ENCODE measurements around the gene FHIT. TPM values are rescaled to one million over a fixed set of nuclear protein-coding genes. Genes with fewer than 3 reads are reported as not detected.
A peak's percentile ranks its signal among the peaks of the same experiment; 100 is the strongest.

FHIT gene
- total RNA-seq, 2 donors from 2014 or later: 10.4 to 15.8 TPM

GRCh38 chr3:60046210-60046609 lies 1205.0 kb downstream of the FHIT start:
- no peaks in the 10 kb centered on the region for H3K27me3 ChIP-seq
- no peak overlapping the region for H3K27ac ChIP-seq
- ATAC-seq (no peak), DNase-seq (peak in 2 of 4 donors; percentile 3 to 7)
- no peaks in the 10 kb centered on the region for H3K4me1 ChIP-seq
- WGBS, 2 donors: 65 to 70% methylated on average over 6 of the region's 6 CpGs
- intact Hi-C loops (cut with DNase I): no loop called here
- H3K36me3 ChIP-seq (replicated peaks in 1 of 2; ENCODE audit: insufficient read depth in 1 of 2, low read depth in 2 of 2): no peaks in the 10 kb centered on the region
- H3K9me3 ChIP-seq: no peaks in the 10 kb centered on the region
- TF ChIP-seq CTCF (IDR thresholded peaks at IDR 0.05) (no peak), POLR2A (IDR thresholded peaks at IDR 0.05) (no peak)
- H3K4me3 ChIP-seq: no peak overlapping the region

GRCh38 chr3:60045686-60046085 lies 1205.6 kb downstream of the FHIT start:
- 88 to 100% methylated on average over 1 of the region's 1 CpG for whole genome bisulfite sequencing, 2 donors
- H3K27me3 ChIP-seq: no peaks in the 10 kb centered on the region

GRCh38 chr3:60036803-60037202 lies 1214.4 kb downstream of the FHIT start:
- TF ChIP-seq CTCF (IDR thresholded peaks at IDR 0.05): no peak
- no peak for TF ChIP-seq POLR2A (IDR thresholded peaks at IDR 0.05)
- no peak for DNase-seq
- ATAC-seq: no peak
- 90% methylated on average over 7 of the region's 7 CpGs for WGBS, 2 donors
- Histone ChIP-seq H3K36me3 (replicated peaks in 1 of 2; ENCODE audit: insufficient read depth in 1 of 2, low read depth in 2 of 2) (no peaks in the 10 kb centered on the region), H3K4me1 (no peaks in the 10 kb centered on the region), H3K9me3 (no peaks in the 10 kb centered on the region), H3K27me3 (no peaks in the 10 kb centered on the region), H3K4me3 (no peak overlapping the region), H3K27ac (no peak overlapping the region)
- intact Hi-C loops (cut with DNase I): no loop called here

More at GRCh38 chr3:60045686-60046085, 1205.6 kb downstream of the FHIT start:
- DNase-seq: no peak
- Histone ChIP-seq H3K4me3 (no peak overlapping the region), H3K27ac (no peak overlapping the region), H3K36me3 (replicated peaks in 1 of 2; ENCODE audit: insufficient read depth in 1 of 2, low read depth in 2 of 2) (no peaks in the 10 kb centered on the region), H3K4me1 (no peaks in the 10 kb centered on the region), H3K9me3 (no peaks in the 10 kb centered on the region)
- no peak for ATAC-seq
- no peak for TF ChIP-seq POLR2A (IDR thresholded peaks at IDR 0.05)
- no peak for TF ChIP-seq CTCF (IDR thresholded peaks at IDR 0.05)
- intact Hi-C loops (cut with DNase I): no loop called here

- intact Hi-C loops (cut with DNase I): no loop called here
- Histone ChIP-seq H3K4me1 (no peaks in the 10 kb centered on the region), H3K9me3 (no peaks in the 10 kb centered on the region), H3K36me3 (replicated peaks in 1 of 2; ENCODE audit: insufficient read depth in 1 of 2, low read depth in 2 of 2) (no peaks in the 10 kb centered on the region), H3K27me3 (no peaks in the 10 kb centered on the region), H3K27ac (no peak overlapping the region), H3K4me3 (no peak overlapping the region)
- WGBS, 2 donors: 72 to 81% methylated on average over 3 of the region's 3 CpGs
- no peak for TF ChIP-seq CTCF (IDR thresholded peaks at IDR 0.05)
- no peak for TF ChIP-seq POLR2A (IDR thresholded peaks at IDR 0.05)
- no peak for ATAC-seq
- no peak for DNase-seq
Measured at GRCh38 chr3:60033901-60034453, 1217.3 kb downstream of the FHIT start.

- TF ChIP-seq POLR2A (IDR thresholded peaks at IDR 0.05) (no peak), CTCF (IDR thresholded peaks at IDR 0.05) (no peak)
- no peak for DNase-seq
Measured at GRCh38 chr3:60030982-60031381, 1220.3 kb downstream of the FHIT start.

More at GRCh38 chr3:60030982-60031381, 1220.3 kb downstream of the FHIT start:
- Histone ChIP-seq H3K27me3 (no peaks in the 10 kb centered on the region), H3K36me3 (replicated peaks in 1 of 2; ENCODE audit: insufficient read depth in 1 of 2, low read depth in 2 of 2) (no peaks in the 10 kb centered on the region), H3K4me3 (no peak overlapping the region), H3K9me3 (no peaks in the 10 kb centered on the region), H3K4me1 (peaks cover 8% of the 10 kb centered on the region), H3K27ac (no peak overlapping the region)
- ATAC-seq: no peak
- WGBS, 2 donors: 71 to 95% methylated on average over 1 of the region's 1 CpG
- intact Hi-C loops (cut with DNase I): no loop called here
